ENCODE results near the gene MAST1. TPM values are rescaled to one million over a fixed set of nuclear protein-coding genes. Genes with fewer than 3 reads are reported as not detected.
A peak's percentile ranks its signal among the peaks of the same experiment; 100 is the strongest.

MAST1 gene
- total RNA-seq, 6 experiments from 2014 or later, result 0.09 to 0.34 (median 0.26) TPM; not detected in 3

DNA sequence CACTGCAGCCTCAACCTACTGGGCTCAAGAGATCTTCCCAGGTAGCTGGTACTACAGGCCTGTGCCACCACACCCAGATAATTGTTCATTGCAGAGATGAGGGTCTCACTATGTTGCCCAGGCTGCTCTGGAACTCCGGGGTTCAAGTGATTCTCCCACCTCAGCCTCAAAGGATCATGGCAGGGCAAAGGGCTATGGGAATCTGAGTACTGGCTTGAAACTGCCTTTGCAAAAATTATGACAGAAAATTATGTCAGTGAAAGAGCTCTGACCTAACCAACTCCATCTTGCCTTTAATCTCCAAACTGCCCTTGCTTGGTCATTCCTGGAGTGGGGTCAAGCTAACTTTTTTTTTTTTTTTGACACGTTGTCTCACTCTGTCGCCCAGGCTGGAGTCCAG is 44.3 kb downstream of the MAST1 start:
- DNase-seq, result no peak

DNA sequence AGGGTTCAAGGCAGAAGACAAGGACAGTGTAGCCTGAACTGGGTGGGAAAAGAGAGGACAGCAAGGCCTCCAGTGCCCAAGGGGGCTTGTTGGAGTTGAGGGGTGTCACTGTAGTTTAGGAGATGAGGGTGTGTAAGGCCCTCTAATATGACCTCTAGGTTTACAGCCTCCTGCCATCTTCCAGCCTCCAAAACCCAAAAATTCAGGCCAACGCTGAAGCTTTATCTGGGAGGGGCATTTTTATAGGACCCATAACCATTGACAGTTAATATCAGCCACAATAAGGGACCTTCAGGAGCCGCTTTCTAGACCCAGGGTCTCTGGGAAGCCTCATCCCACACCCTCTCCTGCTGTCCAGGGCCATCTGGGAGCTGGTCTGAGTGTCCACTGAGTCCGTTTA is 45.9 kb downstream of the MAST1 start:
- no peak for DNase-seq
- TF ChIP-seq, protein P1, sequence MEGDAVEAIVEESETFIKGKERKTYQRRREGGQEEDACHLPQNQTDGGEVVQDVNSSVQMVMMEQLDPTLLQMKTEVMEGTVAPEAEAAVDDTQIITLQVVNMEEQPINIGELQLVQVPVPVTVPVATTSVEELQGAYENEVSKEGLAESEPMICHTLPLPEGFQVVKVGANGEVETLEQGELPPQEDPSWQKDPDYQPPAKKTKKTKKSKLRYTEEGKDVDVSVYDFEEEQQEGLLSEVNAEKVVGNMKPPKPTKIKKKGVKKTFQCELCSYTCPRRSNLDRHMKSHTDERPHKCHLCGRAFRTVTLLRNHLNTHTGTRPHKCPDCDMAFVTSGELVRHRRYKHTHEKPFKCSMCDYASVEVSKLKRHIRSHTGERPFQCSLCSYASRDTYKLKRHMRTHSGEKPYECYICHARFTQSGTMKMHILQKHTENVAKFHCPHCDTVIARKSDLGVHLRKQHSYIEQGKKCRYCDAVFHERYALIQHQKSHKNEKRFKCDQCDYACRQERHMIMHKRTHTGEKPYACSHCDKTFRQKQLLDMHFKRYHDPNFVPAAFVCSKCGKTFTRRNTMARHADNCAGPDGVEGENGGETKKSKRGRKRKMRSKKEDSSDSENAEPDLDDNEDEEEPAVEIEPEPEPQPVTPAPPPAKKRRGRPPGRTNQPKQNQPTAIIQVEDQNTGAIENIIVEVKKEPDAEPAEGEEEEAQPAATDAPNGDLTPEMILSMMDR (IDR thresholded peaks at IDR 0.05), result no peak
- peaks cover 11% of the 10 kb centered on the region for H3K9me3 Mint-ChIP-seq
- H3K4me1 Mint-ChIP-seq (ENCODE audit: low read depth), result 0 out of 2 replicates have a peak, but pooled peaks cover 6% of the 10 kb centered on the region
- H3K27me3 Mint-ChIP-seq (ENCODE audit: insufficient read depth), result peaks cover 3% of the 10 kb centered on the region; the same call in 1 of the 2 replicates
- H3K27ac Mint-ChIP-seq, result no peak overlapping the region
- no peak overlapping the region for H3K4me3 Mint-ChIP-seq
- H3K36me3 Mint-ChIP-seq (ENCODE audit: low read depth), result no peaks in the 10 kb centered on the region

More for the DNA sequence above, 44.3 kb downstream of the MAST1 start:
- no peak overlapping the region for H3K27ac Mint-ChIP-seq
- H3K27me3 Mint-ChIP-seq (ENCODE audit: insufficient read depth), result peaks cover 3% of the 10 kb centered on the region; the same call in 1 of the 2 replicates
- 0 out of 2 replicates have a peak, but pooled peaks cover 6% of the 10 kb centered on the region for H3K4me1 Mint-ChIP-seq (ENCODE audit: low read depth)
- H3K9me3 Mint-ChIP-seq, result peaks cover 11% of the 10 kb centered on the region
- TF ChIP-seq, protein P1 (IDR thresholded peaks at IDR 0.05), result no peak
- H3K36me3 Mint-ChIP-seq (ENCODE audit: low read depth), result no peaks in the 10 kb centered on the region
- peak overlapping the region; percentile 93; the same call in 1 of the 2 replicates for H3K4me3 Mint-ChIP-seq

DNA sequence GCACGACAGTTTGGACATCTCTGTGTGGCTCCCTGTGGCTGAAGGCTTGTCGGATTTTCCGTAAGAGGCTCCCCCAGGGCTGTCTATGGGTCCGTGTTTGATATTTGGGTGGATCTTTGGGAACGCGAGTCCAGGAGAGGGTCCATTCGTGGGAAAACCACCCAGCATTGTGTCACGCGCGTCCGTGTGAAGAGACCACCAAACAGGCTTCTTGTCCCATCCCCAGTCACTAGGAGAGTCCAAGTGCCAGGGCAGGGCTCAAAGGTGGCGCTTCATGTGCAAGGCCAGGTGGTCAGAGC is 46.3 kb downstream of the MAST1 start:
- Mint-ChIP-seq H3K27me3 (ENCODE audit: insufficient read depth) (peaks cover 3% of the 10 kb centered on the region; the same call in 1 of the 2 replicates), H3K4me3 (no peak overlapping the region), H3K27ac (no peak overlapping the region), H3K4me1 (ENCODE audit: low read depth) (0 out of 2 replicates have a peak, but pooled peaks cover 6% of the 10 kb centered on the region), H3K36me3 (ENCODE audit: low read depth) (no peaks in the 10 kb centered on the region), H3K9me3 (peaks cover 11% of the 10 kb centered on the region)
- DNase-seq, result no peak
- TF ChIP-seq, protein P1 (IDR thresholded peaks at IDR 0.05), result no peak

DNA sequence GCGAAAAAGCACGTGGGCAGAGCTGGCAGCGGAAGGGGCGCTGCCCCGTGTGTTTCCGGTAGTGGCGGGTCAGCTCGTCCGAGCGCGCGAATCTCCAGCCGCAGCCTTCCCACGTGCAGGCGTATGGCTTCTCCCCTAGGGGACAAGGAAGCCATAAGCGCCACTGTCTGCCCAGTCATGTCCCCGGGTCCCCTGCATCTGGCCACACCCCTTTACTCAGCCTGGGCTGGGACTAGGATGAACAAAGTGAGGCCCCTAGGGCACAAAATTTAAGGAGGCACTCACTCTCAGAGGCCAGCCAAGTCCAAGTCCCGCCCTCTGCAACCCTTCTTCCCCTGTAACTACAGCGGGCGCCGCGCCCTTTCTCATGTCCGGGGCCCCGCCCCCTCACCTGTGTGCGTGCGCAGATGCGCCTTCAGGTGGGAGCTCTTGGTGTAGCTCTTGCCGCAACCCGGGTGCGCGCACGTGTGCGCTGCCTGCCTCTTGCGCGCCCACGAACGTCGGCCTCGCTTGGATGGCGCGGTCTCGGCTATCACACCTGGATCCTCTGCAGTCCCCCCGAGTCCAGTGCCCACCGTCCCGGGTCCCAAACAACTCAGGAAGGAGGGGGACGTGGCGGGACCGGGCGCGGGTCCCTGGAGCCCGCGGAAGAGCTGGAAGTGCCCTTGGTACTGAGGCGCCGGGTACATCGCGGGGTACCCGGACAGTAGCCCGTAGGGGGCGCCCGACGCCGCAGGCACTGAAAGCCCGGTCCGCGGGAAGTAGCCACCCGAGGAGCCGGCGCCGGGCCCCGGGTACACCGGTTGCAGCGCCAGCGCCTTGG is 46.8 kb downstream of the MAST1 start:
- Mint-ChIP-seq H3K27me3 (ENCODE audit: insufficient read depth) (peaks cover 3% of the 10 kb centered on the region; the same call in 1 of the 2 replicates), H3K27ac (no peak overlapping the region), H3K4me3 (no peak overlapping the region), H3K9me3 (peaks cover 11% of the 10 kb centered on the region), H3K36me3 (ENCODE audit: low read depth) (no peaks in the 10 kb centered on the region), H3K4me1 (ENCODE audit: low read depth) (0 out of 2 replicates have a peak, but pooled peaks cover 6% of the 10 kb centered on the region)
- no peak for DNase-seq
- TF ChIP-seq, protein P1 (IDR thresholded peaks at IDR 0.05), result peak; percentile 69

DNA sequence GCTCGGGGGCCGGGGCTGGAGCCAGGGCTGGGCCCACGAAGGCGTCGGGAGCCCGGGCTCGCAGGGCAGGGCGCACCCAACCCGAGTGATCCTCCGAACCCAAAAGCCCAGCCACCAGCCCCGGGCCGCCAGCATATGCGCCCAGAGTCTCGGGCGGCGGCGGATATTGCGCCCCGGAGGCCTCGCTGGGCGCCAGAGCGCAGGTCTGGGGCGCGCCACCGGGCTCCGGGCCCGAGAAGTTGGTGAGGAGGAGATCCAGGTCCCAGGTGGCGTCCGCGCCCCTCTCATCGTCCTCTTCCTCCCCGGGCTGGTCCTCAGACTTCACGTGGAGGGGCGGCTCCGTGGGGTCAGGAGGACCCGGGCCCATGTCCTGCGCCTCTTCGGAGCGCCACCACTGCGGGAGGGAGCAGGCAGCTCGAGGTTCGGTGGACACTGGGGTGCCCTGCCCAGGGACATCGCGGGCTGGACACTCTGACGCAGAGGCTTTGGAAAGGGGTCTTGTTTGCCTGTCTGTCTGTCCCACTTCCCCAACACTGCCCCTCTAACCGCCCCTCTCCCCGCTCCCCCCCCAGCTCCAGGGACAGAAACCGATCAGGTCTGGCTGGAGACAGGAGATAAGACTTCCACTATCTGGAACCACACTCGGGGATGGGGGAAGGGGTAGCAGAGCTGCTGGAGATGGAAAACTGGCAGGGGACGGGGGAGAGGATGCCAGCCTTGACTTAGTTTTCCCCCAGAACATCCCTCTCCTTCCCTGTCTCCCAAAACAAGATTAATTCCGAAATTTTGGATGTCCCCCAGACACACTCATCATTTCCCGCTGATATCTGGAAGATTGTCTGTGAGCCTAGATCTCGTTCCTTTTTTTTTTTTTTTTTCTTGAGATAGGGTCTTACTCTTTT is 47.7 kb downstream of the MAST1 start:
- TF ChIP-seq, protein P1 (IDR thresholded peaks at IDR 0.05), result peak; percentile 19; the same call in 1 of the 2 replicates
- Mint-ChIP-seq H3K9me3 (peaks cover 11% of the 10 kb centered on the region), H3K36me3 (ENCODE audit: low read depth) (no peaks in the 10 kb centered on the region), H3K4me3 (no peak overlapping the region), H3K4me1 (ENCODE audit: low read depth) (peaks cover 6% of the 10 kb centered on the region), H3K27ac (no peak overlapping the region), H3K27me3 (ENCODE audit: insufficient read depth) (peaks cover 4% of the 10 kb centered on the region)
- DNase-seq, result no peak
